Kidney epithelial cell (primary cell): ENCODE data around the gene NPM1. TPM values are rescaled to one million over a fixed set of nuclear protein-coding genes. Genes with fewer than 3 reads are reported as not detected.

ENCODE experiments used
- DNase-seq: peaks from one replicate; pipeline ENCODE4 v3.0.0-alpha.2; 2010; ENCODE audit warnings: low read depth
- H3K27me3 ChIP-seq: 2 replicates; pipeline ENCODE4 v1.6.0; 2011; ENCODE audit warnings: low read length; ENCODE audit not compliant: control insufficient read depth, insufficient read depth
- H3K36me3 ChIP-seq: 2 replicates; pipeline ENCODE4 v1.5.1; 2011; ENCODE audit warnings: low read length; ENCODE audit not compliant: control insufficient read depth, insufficient read depth
- H3K4me3 ChIP-seq: 2 replicates; pipeline ENCODE4 v1.5.1; 2011; ENCODE audit warnings: low read depth, mild to moderate bottlenecking, control low read depth, low read length
- total RNA-seq: library from RNA; depleted of rRNA; stranded (reverse); fragments of >200 nt; gene quantifications from 2 replicates; pipeline ENCODE4 v1.2.3, GENCODE V29; 2015
- TF ChIP-seq, protein P1 (sequence below): IDR thresholded peaks from 2 replicates; pipeline ENCODE4 v1.5.1; 2011; ENCODE audit warnings: mild to moderate bottlenecking, moderate library complexity, low read length, control low read depth, inconsistent platforms; ENCODE audit not compliant: insufficient read depth, poor library complexity, severe bottlenecking

NPM1 gene
- total RNA-seq, 1 donor from 2014 or later, result 1,455 TPM

DNA sequence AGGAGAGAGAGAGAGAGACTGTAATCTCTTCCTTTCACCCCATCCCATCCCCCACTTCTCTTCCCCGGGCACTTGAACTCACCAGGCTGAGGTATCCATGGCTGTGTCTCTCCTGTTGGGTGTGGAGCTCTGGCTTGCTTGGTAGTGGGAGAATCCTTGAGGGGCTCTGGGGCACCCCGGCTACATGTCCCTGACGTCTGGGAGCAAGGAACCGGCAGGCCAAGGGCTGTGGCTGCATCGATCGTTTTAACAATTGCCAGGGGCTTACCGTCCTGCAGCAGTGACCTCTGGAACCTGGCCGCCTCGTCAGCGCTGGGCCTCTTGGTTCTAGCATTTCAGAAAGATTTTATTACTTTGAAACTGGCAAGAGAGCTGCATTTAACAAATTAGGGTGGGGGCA lies 61.8 kb downstream of the NPM1 start:
- no peaks in the 10 kb centered on the region for H3K36me3 ChIP-seq
- H3K4me3 ChIP-seq, result no peak overlapping the region
- no peaks in the 10 kb centered on the region for H3K27me3 ChIP-seq
- DNase-seq, result no peak
- TF ChIP-seq, protein P1, sequence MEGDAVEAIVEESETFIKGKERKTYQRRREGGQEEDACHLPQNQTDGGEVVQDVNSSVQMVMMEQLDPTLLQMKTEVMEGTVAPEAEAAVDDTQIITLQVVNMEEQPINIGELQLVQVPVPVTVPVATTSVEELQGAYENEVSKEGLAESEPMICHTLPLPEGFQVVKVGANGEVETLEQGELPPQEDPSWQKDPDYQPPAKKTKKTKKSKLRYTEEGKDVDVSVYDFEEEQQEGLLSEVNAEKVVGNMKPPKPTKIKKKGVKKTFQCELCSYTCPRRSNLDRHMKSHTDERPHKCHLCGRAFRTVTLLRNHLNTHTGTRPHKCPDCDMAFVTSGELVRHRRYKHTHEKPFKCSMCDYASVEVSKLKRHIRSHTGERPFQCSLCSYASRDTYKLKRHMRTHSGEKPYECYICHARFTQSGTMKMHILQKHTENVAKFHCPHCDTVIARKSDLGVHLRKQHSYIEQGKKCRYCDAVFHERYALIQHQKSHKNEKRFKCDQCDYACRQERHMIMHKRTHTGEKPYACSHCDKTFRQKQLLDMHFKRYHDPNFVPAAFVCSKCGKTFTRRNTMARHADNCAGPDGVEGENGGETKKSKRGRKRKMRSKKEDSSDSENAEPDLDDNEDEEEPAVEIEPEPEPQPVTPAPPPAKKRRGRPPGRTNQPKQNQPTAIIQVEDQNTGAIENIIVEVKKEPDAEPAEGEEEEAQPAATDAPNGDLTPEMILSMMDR, result no peak

DNA sequence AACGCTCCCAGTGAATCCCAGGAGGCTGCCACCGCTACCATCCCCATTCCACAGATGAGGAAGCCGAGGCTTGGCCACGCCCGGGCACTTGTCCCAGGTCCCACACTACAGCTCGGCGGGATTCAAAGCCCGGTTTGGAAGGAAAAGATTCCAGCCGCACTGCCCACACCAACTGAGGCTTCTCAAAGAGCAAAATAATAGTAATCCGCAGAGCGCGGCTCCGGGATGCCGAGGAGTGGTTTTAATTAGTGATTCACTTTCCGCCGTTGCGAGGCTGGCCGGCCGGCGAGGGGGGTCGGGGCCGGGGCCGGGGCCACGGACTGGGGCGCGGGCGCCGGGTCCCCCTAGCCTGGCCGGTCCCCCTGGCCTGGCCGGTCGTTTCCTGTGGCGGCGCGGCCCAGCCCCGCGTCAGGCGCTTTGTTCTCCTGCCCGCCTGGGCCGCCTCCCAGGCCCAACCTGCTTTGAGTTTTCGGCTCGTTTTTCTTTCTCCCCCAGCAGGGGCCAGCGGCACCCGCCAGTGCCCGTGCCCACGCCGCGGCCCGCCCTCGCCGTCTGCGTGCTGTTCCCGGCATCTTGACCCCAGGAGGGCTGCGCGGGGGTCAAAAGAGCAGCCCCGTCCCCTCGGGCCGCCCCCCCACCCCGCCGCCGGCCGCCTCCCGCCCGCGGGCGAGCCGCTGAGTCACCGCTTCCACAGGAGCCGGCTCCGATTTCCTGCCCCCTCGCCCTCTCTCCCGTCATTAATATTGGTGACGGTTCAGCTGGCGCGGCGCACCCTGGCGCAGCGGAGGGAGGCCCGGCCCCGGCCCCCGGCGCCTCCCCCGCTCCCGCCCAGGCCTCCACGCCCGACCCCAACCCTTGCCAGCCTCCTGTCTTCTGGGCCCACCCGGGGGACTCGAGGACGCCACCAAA lies 63.0 kb downstream of the NPM1 start:
- TF ChIP-seq, protein P1, result no peak
- Histone ChIP-seq H3K36me3 (no peaks in the 10 kb centered on the region), H3K4me3 (peak overlapping the region; percentile 7), H3K27me3 (no peaks in the 10 kb centered on the region)
- no peak for DNase-seq

DNA sequence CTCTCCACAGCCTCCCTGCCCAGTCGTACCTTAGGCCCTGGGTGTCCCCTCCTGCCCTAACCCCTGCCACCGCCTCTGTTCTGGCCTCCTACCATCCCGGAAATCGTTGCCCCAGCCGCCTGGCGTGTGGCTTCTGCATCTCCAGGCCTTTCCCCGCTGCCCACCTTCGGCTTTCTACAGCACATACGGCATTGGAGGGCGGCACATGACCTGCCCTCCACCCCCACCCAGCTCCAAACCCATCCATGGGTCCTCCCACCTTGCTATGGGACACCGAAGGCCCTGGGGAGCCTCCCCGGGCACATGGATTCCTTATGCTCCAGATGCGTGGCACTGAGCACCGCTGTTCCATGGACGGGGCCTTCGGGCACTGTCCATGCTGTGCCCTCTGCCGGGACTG lies 63.8 kb downstream of the NPM1 start:
- H3K4me3 ChIP-seq, result no peak overlapping the region
- no peaks in the 10 kb centered on the region for H3K27me3 ChIP-seq
- DNase-seq, result no peak
- TF ChIP-seq, protein P1, result no peak
- H3K36me3 ChIP-seq, result no peaks in the 10 kb centered on the region

DNA sequence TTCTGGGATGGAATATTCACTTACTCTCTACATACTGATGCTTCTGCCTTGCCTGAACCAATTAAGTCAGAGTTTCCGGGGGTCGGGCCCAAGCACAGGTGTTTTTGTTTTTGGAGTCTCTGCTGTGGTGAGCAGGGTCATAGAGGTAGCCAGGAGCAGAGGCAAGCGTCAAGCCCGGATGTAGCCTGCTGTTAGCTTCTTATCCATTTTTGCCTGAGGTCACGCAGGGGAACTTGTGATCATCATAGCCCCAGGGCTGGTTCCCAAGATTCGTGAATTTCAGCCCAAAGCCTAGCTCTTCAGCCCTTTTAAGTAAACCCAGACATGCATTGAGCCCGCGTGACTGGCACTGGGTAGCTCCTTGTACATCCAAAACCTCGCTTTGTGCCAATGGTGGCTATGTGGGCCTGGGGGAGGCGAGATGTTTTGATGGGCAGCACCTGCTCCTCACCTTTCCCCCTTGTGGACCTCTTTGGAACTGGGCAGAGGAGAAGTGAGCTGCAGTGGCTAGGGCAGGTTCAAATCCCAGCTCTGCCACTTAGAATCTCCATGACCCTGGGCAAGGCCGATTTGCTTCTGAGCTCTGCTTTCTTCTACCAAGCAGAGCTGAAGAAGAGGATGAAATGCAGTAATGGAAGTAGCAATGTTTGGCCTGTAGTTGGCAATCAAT lies 65.5 kb downstream of the NPM1 start:
- TF ChIP-seq, protein P1, result no peak
- no peak for DNase-seq
- Histone ChIP-seq H3K4me3 (no peak overlapping the region), H3K36me3 (no peaks in the 10 kb centered on the region), H3K27me3 (no peaks in the 10 kb centered on the region)

DNA sequence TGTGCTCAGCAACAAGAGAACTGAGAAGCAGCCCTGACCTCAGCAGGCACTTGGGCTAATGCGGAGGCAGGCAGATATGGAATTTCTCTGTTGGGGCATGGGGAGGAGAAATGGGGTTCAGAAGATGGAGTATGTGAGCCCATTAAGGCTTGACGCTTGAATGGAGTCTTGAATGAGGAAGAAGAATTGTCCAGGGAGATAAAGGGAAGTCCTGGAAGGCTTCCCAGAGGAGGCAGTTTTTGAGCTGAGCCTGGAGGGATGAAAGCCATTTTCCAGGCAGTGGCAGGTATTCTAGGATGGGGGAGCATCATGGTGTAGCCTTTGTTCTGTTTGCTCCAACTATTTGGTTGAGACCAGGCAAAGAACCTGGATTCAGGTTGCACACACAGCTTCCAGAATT lies 66.3 kb downstream of the NPM1 start:
- DNase-seq, result no peak
- H3K36me3 ChIP-seq, result no peaks in the 10 kb centered on the region
- no peaks in the 10 kb centered on the region for H3K27me3 ChIP-seq
- no peak overlapping the region for H3K4me3 ChIP-seq
- TF ChIP-seq, protein P1, result no peak
